SK-MEL-5 (cell line): Measurements from ENCODE around the gene SMC6. TPM values are rescaled to one million over a fixed set of nuclear protein-coding genes. Genes with fewer than 3 reads are reported as not detected.
A peak's percentile ranks its signal among the peaks of the same experiment; 100 is the strongest.

ENCODE experiments used
- DNase-seq: peaks from one replicate; pipeline ENCODE4 v3.0.0-alpha.2; 2016; ENCODE audit warnings: low read depth, low spot score
- in situ Hi-C: cut with HindIII; loops from 2 replicates; pipeline ENCODE4 v1.10.0; 2016; ENCODE audit warnings: low sequenced_read_pairs, high pct_unique_total_duplicates, low pct_unique_long_range_greater_than_20kb
- total RNA-seq: library from RNA; depleted of rRNA; stranded (reverse); fragments of >200 nt; shearing (Covaris generic); gene quantifications from 2 replicates; pipeline ENCODE4 v1.2.3, GENCODE V29; 2014

SMC6 gene
- total RNA-seq, 1 experiment from 2014 or later: 26.3 TPM

DNA sequence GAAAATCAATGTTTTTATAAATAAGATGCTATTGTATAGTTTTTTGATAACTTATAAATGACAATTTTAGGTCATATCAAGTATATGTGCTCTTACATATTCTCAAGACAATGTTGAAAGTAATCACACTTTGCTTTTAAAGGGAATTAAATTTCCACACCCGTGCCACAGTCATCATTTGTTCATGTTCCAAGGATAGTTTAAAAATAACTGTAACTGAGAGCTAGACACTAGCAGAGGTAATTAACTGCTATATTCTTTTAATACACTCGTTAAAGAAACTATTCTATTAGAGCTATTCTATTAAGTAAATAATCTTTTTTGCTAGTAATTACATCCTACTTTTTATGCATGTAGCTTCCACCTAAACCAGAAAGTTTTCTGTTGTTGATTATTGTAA is 18.3 kb upstream of the SMC6 start:
- in situ Hi-C loops: no loop called here
- DNase-seq: no peak

DNA sequence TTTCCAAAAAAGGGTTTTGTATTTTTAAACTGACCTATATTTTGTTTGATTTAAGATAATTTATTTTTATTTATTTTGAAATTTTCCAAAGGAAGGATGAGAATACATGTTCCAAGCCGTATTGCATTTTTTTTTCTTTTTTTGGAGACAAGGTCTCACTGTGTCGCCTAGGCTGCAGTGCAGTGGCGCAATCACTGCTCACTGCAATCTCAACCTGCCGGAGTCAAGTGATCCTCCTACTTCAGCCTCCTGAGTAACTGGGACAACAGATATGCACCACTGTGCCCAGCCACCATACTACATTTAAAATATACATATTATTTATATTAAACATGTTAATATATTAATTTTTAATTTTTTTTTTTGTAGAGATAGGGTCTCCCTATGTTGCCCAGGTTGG is 15.3 kb upstream of the SMC6 start:
- in situ Hi-C loops: no loop called here
- no peak for DNase-seq

DNA sequence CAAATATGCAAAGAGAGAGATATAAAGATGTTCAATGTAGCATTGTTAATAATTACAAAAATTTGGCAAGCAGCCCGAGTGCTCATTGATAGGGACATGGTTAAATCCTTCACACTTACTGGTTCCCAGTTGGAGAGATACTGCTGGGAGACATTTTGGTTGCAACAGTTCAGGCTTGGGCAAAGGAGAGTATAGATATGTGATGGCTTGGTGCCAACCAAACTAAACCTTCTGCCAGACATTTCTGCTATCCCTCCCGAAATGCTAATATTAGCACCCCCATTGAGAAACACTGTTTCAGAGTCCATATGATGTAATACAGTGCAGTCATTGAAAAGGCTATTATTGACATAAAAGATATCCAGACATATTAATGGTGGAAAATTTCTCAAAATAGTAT is 11.8 kb upstream of the SMC6 start:
- in situ Hi-C loops: no loop called here

DNA sequence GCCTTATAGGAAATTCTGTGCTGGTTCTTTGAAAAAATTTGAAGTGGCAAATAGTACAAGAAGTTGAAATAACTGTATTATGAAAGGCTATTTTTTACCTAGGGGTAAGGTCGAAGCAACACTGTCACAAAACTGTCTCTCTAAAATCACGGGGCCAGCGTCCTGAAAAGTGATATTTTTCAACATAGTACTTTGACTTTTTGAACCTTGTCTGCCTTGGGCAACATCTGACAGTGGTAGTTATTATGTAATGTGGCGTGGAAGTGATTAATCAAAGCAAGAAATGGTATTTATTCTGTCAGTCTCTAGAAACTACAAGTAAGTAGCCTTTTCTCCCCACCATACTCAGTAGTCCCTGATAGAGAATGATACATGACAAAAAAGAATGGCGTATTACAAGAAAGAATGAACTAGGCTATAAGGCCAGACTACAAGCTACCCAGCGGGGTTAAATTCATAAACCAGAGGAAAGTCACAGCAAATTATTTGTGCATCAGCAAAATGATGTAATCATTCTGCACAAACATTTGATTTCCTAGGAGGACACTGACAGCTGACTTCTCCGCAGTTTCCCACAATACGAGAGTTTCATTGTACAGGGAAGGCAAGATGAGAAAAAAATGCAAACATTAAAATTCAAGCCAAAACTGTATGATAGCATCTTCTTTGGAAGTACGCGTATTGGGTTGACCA is 10.2 kb upstream of the SMC6 start:
- no peak for DNase-seq
- in situ Hi-C loops: no loop called here

More for the DNA sequence above, 11.8 kb upstream of the SMC6 start:
- DNase-seq: no peak

DNA sequence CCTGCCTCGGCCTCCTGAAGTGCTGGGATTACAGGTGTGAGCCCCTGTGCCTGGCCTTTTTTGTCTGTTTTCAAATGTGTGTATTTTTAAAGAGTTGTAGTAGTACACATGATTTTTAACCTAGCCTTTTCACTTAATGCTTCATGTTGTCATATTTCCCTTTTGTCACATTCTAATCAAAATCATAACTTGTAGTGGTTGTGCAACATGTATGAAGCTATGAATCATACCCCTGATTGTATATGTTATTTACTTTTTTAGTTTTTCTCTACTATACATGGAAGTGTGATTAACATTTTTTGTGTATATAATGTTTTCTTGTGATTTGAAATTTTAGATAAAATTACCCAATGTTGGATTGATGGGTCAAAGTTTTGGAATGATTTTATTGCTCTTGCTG is 8.8 kb upstream of the SMC6 start:
- in situ Hi-C loops: no loop called here

DNA sequence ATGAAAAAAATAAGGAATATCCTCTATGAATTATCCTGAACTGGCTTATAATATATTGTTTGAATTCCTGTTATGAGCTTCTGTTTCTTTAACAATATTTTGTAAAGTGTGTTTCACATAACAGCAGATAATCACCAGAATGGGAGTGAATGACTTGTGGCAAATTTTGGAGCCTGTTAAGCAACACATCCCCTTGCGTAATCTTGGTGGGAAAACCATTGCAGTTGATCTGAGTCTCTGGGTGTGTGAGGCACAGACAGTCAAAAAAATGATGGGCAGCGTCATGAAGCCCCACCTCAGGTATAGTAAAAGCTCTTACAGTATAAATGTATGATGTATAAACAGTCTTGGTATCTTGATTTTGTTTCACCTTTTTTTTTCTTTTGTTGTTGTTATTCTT is 6.2 kb upstream of the SMC6 start:
- no peak for DNase-seq
- in situ Hi-C loops: no loop called here

More for the DNA sequence above, 8.8 kb upstream of the SMC6 start:
- DNase-seq: no peak

DNA sequence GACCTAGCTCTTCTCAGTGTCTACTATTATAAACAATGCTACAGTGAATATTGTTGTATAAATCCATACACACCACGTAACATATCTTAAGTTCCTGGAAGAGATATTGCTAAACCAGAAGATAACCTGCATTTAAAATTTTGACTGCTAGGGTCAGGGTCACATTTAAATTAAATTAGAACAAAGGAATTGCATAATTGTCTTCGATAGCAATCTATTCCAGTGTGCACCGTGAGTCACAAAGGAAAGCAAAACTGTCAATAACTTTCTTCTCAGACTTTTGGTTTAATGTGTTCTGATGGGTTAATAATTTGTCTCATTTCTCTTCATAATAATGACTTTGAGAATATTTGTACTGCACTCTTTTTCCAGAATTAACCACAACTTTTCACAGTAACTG is 4.5 kb upstream of the SMC6 start:
- no peak for DNase-seq
- in situ Hi-C loops: no loop called here

DNA sequence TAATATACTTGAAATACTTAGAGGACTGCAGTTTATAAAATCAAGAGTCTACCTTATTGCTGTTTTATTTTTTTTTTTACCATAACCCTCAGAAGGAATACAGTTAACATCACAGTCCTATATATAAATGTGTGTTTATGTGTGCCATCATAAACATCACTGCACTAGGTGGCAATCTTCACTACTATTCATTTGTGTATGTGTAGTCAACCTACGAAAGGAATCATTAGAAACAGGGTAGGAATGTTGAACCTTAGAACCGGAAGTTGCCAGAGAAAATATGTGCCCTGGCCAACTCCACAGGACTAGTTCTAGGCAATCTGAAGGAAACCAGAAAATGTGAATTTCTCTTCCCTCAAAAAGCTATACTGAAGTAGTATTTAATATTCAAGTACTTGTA is 3.7 kb upstream of the SMC6 start:
- DNase-seq: peak; percentile 51
- in situ Hi-C loops: no loop called here

DNA sequence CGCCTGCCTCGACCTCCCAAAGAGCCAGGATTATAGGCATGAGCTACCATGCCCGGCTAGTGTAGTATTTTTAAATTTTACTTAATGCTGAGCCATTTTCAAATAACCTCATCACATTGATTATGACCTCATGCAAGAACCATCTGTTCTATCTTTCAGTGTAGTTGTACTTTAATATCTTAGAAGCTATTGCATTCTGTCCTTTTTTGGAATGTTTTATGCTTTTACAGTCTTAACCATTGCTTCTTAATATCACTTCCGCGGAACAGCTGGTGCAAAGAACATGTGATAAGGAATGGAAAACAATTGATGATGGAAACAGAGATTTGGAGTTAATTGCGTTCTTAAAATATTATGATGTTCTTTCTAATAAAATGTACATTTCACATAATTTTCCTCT is 3.1 kb upstream of the SMC6 start:
- in situ Hi-C loops: no loop called here
- no peak for DNase-seq

DNA sequence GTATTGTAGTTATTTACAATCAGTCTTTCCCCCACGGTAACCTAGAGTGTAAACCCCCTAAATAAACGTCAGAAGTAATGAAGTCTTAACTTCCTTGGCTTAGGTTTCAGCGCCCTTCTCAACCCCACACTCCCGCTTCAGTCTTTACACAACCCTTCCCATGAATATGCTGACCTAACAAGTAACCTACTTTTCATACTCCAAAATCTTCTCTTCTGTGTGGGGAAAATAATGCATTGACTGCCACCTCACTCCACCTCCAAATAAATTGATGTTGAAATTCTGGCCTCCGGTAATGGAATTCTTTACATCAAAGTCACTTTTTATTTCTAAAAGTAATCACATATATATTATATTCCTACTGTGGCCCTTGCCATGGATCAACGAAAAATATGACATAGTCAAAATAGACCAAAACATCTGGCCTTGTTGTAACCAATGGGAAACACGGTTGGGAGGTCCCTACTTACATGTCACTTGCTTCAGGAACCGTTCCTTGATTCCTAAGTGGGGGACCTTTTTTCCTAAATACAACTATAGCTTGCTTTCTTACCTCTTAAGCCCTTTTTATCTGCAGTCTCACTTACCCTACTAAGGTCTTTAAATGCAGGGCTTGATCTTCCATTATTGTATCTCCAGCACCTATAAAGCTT is 1.3 kb upstream of the SMC6 start:
- peak; percentile 34 for DNase-seq
- in situ Hi-C loops: no loop called here

DNA sequence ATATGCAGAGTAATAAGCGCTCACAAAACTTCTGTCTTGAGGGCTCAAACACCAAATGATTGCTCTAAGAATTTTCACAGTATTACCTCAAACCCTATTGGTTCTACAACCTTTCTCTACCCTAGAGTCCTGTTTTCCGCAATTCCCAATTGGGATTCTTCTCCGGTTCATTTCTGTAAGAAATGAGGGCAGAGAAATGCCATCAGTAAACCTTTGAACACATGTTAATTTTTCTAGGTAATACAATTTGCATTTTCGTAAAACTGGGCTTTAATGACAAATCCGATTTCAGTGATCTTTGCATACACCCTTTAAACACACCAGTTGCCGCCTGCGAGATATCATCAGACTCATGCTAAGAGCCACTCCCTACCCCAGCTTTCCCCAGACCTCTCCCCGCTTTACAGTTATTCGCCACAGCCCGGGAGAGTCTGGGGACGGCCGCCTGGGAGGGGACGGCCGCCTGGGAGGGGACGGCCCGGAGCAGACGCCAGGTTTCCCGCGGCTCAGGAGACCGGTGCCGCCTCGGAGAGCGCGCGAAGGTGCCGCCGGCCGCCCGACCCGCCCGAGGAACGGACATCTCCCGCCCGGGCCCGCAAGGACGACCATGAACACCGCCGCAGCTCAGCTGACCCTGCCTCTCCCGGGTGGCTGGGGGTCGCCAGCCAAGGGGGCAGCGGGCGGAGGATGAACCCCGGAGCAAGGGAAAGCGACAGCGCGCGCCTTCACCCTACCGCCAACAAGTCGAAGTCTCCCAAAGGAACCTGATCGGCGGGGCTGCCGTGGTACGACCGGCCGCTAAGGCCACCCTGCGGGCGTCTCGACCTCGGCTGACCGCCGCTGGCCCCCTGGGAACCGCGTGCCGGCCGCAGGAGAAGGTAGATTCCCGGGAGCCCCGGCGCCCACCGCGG is 463 bp downstream of the SMC6 start:
- in situ Hi-C loops: no loop called here
- DNase-seq: peak; percentile 25

DNA sequence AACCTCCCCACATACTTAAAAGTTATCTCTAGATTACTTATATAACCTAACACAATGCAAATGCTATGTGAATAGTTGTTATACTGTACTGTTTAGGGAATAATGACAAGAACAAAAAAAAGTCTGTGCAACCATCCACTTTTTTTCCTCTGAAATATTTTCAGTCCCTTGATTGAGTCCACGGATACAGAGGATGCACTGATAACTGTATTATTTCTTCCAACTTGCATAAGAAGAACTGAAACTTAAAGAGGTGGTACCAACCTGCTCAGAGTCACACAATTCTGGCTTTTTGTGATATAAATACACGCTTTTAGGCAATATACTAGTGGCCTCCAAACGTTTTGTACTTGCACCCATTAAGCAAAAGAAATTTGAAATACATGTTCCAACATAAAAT is 1.4 kb downstream of the SMC6 start:
- DNase-seq: no peak
- in situ Hi-C loops: no loop called here

DNA sequence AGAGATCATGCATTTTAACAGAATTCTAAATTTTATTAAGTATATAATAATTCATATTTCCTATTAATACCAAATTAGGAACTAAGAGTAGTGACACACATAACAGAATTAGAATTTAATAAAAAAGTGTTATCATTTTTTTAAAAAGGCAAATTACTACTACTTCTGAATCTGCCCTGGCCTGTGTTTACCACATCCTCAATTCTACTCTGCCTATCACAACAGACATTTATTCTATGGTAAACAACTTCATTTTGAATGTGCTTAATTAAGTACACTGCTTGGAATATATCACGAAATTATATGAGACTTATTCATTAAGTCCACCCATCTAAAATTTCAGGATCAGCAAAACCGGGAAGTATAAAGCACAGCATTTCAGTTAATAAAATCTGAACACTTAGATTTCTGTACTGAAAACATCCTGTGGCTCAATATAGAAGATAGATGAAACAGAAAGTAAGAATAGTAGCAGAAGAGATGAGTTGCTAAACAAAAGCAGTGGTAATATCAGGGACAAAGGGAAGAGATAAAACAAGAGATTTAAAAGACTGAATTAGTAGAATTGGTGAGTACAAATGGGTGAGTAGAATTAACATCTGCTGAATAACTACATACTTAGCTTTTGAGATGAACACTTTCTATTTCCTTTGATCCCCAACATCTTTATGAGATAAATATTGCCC is 3.7 kb downstream of the SMC6 start:
- in situ Hi-C loops: no loop called here
- no peak for DNase-seq

DNA sequence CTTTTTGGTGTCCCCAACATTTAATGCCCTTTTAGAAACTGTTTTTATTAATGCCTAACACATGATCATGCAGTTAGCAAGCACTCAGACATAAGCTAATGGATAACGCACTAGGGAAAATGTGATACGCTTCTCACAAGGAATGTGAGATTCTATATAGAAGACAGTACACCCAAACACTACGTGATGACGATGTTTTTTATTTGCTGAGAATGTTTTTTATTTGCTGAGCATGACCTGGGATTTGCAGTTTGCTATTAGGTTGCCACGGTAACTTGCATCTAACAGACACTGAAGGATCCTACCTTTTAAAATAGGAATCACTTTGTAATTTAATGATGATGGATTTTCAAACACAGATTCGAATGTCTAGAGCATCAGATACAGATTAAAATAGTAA is 4.9 kb downstream of the SMC6 start:
- in situ Hi-C loops: no loop called here
- no peak for DNase-seq

DNA sequence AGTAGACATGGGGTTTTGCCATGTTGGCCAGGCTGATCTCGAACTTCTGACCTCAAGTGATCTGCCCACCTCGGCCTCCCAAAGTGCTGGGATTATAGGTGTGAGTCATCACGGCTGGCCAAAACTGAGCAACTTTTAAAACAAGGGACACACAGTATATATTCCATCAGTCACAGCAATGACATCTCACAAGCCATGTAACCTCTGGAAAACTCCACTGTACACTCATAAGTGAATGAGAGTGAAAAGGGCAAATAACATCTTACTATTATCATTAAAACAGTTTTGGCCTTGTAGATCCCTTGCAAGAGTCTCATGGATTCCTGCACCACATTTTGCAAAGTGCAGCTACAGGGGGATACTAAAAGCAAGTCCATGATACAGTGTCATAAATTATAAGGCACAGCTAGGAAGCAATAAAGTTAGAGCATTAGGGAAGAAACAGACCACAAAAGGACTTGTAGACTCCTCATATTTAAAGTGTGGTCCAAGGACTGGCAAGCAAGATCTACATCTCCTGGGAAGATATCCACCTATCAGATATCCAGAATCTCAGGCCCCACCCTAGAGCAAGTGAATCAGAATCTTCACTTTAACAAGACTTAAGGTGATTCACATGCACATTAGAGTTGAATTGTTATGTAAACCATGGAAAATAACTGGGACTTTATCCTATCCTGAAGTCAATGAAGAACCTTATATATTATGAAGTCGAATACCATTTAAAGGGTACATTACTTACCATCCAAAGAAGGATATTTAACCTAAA is 5.7 kb downstream of the SMC6 start:
- in situ Hi-C loops: no loop called here
- no peak for DNase-seq

DNA sequence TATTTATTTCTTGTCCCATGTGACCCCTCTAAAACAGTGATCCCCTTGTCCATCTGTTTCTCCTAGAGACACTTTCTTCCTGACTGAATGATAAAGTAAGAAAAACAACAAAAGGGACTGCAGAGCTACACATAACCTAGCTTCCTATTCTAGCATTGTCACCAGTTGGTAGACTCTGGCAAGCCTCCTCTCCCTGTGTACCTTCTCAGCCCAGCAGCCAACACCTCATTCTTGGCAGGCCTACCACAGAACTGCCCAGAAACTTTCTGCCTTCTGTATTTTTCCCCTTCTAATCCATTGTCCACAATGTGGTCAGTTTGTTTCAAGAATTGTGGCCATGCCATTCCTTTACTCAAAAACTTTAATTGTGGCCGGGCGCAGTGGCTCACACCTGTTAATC is 13.4 kb downstream of the SMC6 start:
- DNase-seq: no peak
- in situ Hi-C loops: no loop called here

DNA sequence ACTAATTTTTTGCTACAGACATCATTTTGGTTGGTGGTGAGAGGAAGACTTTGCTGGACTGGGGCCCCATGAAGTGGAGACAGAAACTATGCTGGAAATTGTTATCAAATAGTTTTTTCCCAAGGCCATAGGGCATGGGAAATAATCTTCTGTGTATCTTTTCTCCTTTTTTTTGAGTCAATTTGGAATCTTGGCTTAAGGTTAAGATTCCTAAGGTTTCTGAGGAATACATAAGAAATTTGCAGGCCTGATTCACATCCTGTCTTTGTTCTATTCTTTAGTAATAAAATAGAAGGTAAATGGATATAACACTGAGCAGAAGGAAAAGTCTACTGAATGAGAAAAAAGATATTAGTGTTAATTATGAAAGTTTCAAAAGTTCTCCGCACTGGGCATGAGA is 16.6 kb downstream of the SMC6 start:
- in situ Hi-C loops: no loop called here
- DNase-seq: no peak
